K562 (cell line): ENCODE results near the gene GPC3. TPM values are rescaled to one million over a fixed set of nuclear protein-coding genes. Genes with fewer than 3 reads are reported as not detected.

Experiments used
- ATF2 ChIP-seq: sonication (generic); formaldehyde crosslinking; IDR thresholded peaks from 2 replicates; pipeline ENCODE4 v1.8.1; 2022; ENCODE audit warnings: missing genetic modification reagents
- ATF4 ChIP-seq: fragments of 450-650 bp; formaldehyde crosslinking; IDR thresholded peaks from 2 replicates; pipeline ENCODE4 v1.4.0; 2022; ENCODE audit warnings: mild to moderate bottlenecking, moderate library complexity
- ELF4 ChIP-seq: fragments of 450-650 bp; formaldehyde crosslinking; IDR thresholded peaks from 2 replicates; pipeline ENCODE4 v1.4.0; 2022; ENCODE audit warnings: missing genetic modification characterization
- GTF2B ChIP-seq: IDR thresholded peaks from 2 replicates; pipeline ENCODE4 v1.6.1; 2011; ENCODE audit not compliant: insufficient read length; ENCODE audit errors: extremely low read depth
- HEY1 ChIP-seq: fragments of 250-450 bp; sonication (Bioruptor Pico); IDR thresholded peaks from 2 replicates; pipeline ENCODE4 v1.5.0; 2020; ENCODE audit warnings: mild to moderate bottlenecking, moderate library complexity, borderline replicate concordance
- MTF1 ChIP-seq: fragments of 250-450 bp; sonication (Bioruptor Pico); IDR thresholded peaks from 2 replicates; pipeline ENCODE4 v1.9.0; 2021; ENCODE audit warnings: moderate library complexity, mild to moderate bottlenecking, inconsistent platforms, borderline replicate concordance
- PYGO2 ChIP-seq: fragments of 450-650 bp; IDR thresholded peaks from 2 replicates; pipeline ENCODE4 v1.6.1; 2016; ENCODE audit warnings: mild to moderate bottlenecking, missing genetic modification characterization, moderate library complexity, missing compliant biosample characterization
- SAFB2 ChIP-seq: fragments of 200-400 bp; formaldehyde crosslinking; IDR thresholded peaks from 2 replicates; pipeline ENCODE4 v1.6.1; 2018; ENCODE audit warnings: borderline replicate concordance, low read length, low read depth, moderate library complexity; ENCODE audit not compliant: severe bottlenecking
- polyA plus RNA-seq, 8 experiments: library from polyadenylated mRNA; depleted of rRNA in 4 of 8; stranded (reverse) in 5 of 8; unstranded in 3 of 8; fragments of >200 nt; fragmentation: Nextera tagmentation in 2 of 8; fragmentation: Illumina TruSeq in 1 of 8; extraction: Ambion mirVana in 2 of 8; extraction: Trizol in 1 of 8; gene quantifications; 2 replicates each; pipeline versions ENCODE4 v1.2.1 to v1.2.3, GENCODE V29; 2011 to 2014; ENCODE audit warnings: inconsistent platforms in 1 of 8, missing spikeins in 1 of 8
- total RNA-seq, 7 experiments: library from RNA; depleted of rRNA in 6 of 7; stranded (reverse); fragments of >200 nt in 6 of 7; fragmentation: Illumina TruSeq in 2 of 7; extraction: Trizol in 2 of 7; gene quantifications; 2 replicates each; pipeline versions ENCODE4 v1.2.1 to v1.2.3, GENCODE V29; 2011 to 2021; ENCODE audit warnings: low replicate concordance in 1 of 7

GPC3 gene
- total and polyA plus RNA-seq, 9 of the 15 experiments (the other 6 are each of a cell fraction or from before 2014, with no cell fraction given) = 0.42 TPM; not detected in 8

- TF ChIP-seq ATF4 (CRISPR knock-in tag) (no peak), GTF2B (no peak), ELF4 (no peak), ATF2 (CRISPR knock-in tag) (no peak), HEY1 (no peak), MTF1 (CRISPR knock-in tag) (no peak), SAFB2 (no peak), PYGO2 (no peak)
- TF ChIP-seq, all 486 proteins: peak for 0
Observed at GRCh38 chrX:133929836-133930464, 55.4 kb downstream of the GPC3 start (continued).
